NOMO-1 treated with DMSO at 0.1 percent for 48 hours (cell line): Measurements from ENCODE around the gene TFDP2.
"Not testable (repeated sequence)": the region's sequence is repeated elsewhere in the genome, so short reads cannot be mapped to it uniquely, and the experiment has no call there.

Source experiments
- DNase-seq: peaks from one replicate; lab custom pipeline; 2025; ENCODE audit not compliant: unreplicated experiment; lab: John Stamatoyannopoulos, UW

Gene TFDP2

GRCh38 chr3:142077155-142077858 lies 72.0 kb downstream of the TFDP2 start:
- no peak for DNase-seq

- DNase-seq: not testable (repeated sequence)
Measured at GRCh38 chr3:142075656-142076055, 73.7 kb downstream of the TFDP2 start.

- no peak for DNase-seq
Measured at GRCh38 chr3:142072816-142073215, 76.5 kb downstream of the TFDP2 start.

GRCh38 chr3:142065932-142066331 lies 83.4 kb downstream of the TFDP2 start:
- DNase-seq: no peak

- no peak for DNase-seq
Measured at GRCh38 chr3:142065344-142065743, 84.0 kb downstream of the TFDP2 start.

GRCh38 chr3:142064454-142064853 lies 84.9 kb downstream of the TFDP2 start:
- no peak for DNase-seq

- no peak for DNase-seq
Measured at GRCh38 chr3:142057331-142057725, 92.0 kb downstream of the TFDP2 start.

GRCh38 chr3:142056656-142057330 lies 92.6 kb downstream of the TFDP2 start:
- DNase-seq: no peak

GRCh38 chr3:142053835-142054234 lies 95.5 kb downstream of the TFDP2 start:
- no peak for DNase-seq

- no peak for DNase-seq
Measured at GRCh38 chr3:142053244-142053643, 96.1 kb downstream of the TFDP2 start.

- DNase-seq: no peak
Measured at GRCh38 chr3:142051351-142051750, 98.0 kb downstream of the TFDP2 start.

- no peak for DNase-seq
Measured at GRCh38 chr3:142047021-142047369, 102.3 kb downstream of the TFDP2 start.

GRCh38 chr3:142046320-142047020 lies 102.9 kb downstream of the TFDP2 start:
- DNase-seq: peak; percentile 91

GRCh38 chr3:142040941-142041491 lies 108.3 kb downstream of the TFDP2 start:
- DNase-seq: no peak

GRCh38 chr3:142035308-142035922 lies 113.9 kb downstream of the TFDP2 start:
- DNase-seq: no peak

- DNase-seq: no peak
Measured at GRCh38 chr3:142033292-142033691, 116.1 kb downstream of the TFDP2 start.

GRCh38 chr3:142031575-142031974 lies 117.8 kb downstream of the TFDP2 start:
- no peak for DNase-seq

GRCh38 chr3:142029791-142030190 lies 119.6 kb downstream of the TFDP2 start:
- no peak for DNase-seq

GRCh38 chr3:142029052-142029642 lies 120.2 kb downstream of the TFDP2 start:
- DNase-seq: no peak

- DNase-seq: peak; percentile 76
Measured at GRCh38 chr3:142028243-142028777, 121.0 kb downstream of the TFDP2 start.

GRCh38 chr3:142027735-142028134 lies 121.6 kb downstream of the TFDP2 start:
- DNase-seq: peak; percentile 42
